ENCODE data around the gene ACACB.

Gene ACACB

GRCh38 chr12:109115758-109116610, at the start of gene ACACB:
Gene ACACB, plus strand, starts transcription at chr12:109116587. Its CDS starts 22,819 bp downstream, at chr12:109139406.
- DNase-seq (ENCODE audit: low spot score) = peak; percentile 62

GRCh38 chr12:109069307-109070271, 46.8 kb upstream of the ACACB start:
- DNase-seq (ENCODE audit: low spot score) = no peak

GRCh38 chr12:109074866-109075265, 41.5 kb upstream of the ACACB start:
- no peak for DNase-seq (ENCODE audit: low spot score)

- DNase-seq (ENCODE audit: low spot score) = no peak
These were observed 33.6 kb upstream of the ACACB start for GRCh38 chr12:109082751-109083150.

- no peak for DNase-seq (ENCODE audit: low spot score)
These were observed 32.0 kb upstream of the ACACB start for GRCh38 chr12:109084425-109084824.

- DNase-seq (ENCODE audit: low spot score) = no peak
These were observed 30.8 kb upstream of the ACACB start for GRCh38 chr12:109085590-109085989.

- peak; percentile 17 for DNase-seq (ENCODE audit: low spot score)
These were observed 29.1 kb upstream of the ACACB start for GRCh38 chr12:109087250-109087649.

GRCh38 chr12:109088818-109089217, 27.6 kb upstream of the ACACB start:
- DNase-seq (ENCODE audit: low spot score) = no peak

GRCh38 chr12:109089683-109090082, 26.7 kb upstream of the ACACB start:
- DNase-seq (ENCODE audit: low spot score) = no peak

- DNase-seq (ENCODE audit: low spot score) = no peak
These were observed 23.8 kb upstream of the ACACB start for GRCh38 chr12:109092497-109093021.

- peak; percentile 92 for DNase-seq (ENCODE audit: low spot score)
These were observed 23.1 kb upstream of the ACACB start, which contains the start of gene ALKBH2 for GRCh38 chr12:109093022-109093918. Gene ALKBH2, minus strand, starts transcription at chr12:109093472. Its CDS starts 686 bp downstream, at chr12:109092786.

- no peak for DNase-seq (ENCODE audit: low spot score)
These were observed 19.3 kb upstream of the ACACB start for GRCh38 chr12:109097140-109097434.

GRCh38 chr12:109097435-109098182, 18.8 kb upstream of the ACACB start, which contains the start of gene UNG:
Gene UNG, plus strand, starts transcription at chr12:109097597. Its CDS starts 83 bp downstream, at chr12:109097680.
- peak; percentile 94 for DNase-seq (ENCODE audit: low spot score)

- DNase-seq (ENCODE audit: low spot score) = peak; percentile 57
These were observed 18.2 kb upstream of the ACACB start for GRCh38 chr12:109098183-109098604.

- DNase-seq (ENCODE audit: low spot score) = peak; percentile 18
These were observed 17.7 kb upstream of the ACACB start for GRCh38 chr12:109098651-109099050.

- DNase-seq (ENCODE audit: low spot score) = no peak
These were observed 16.9 kb upstream of the ACACB start for GRCh38 chr12:109099431-109100020.

GRCh38 chr12:109100741-109101140, 15.6 kb upstream of the ACACB start:
- no peak for DNase-seq (ENCODE audit: low spot score)

- DNase-seq (ENCODE audit: low spot score) = no peak
These were observed 13.9 kb upstream of the ACACB start for GRCh38 chr12:109102491-109102890.

GRCh38 chr12:109105176-109105575, 11.2 kb upstream of the ACACB start:
- no peak for DNase-seq (ENCODE audit: low spot score)

GRCh38 chr12:109109746-109110350, 6.5 kb upstream of the ACACB start:
- no peak for DNase-seq (ENCODE audit: low spot score)
